COLO668 (cell line): ENCODE results near the gene LARGE2.

Experiments used
- DNase-seq: peaks from one replicate; lab custom pipeline; 2025; ENCODE audit not compliant: unreplicated experiment; lab: John Stamatoyannopoulos, UW

The LARGE2 gene

GRCh38 chr11:45922425-45923082, at the start of gene LARGE2:
Gene LARGE2, plus strand, starts transcription at chr11:45922656. Its CDS starts 227 bp downstream, at chr11:45922883.
- DNase-seq, result peak; percentile 91

- no peak for DNase-seq
These were observed 46.1 kb upstream of the LARGE2 start for GRCh38 chr11:45876401-45876800.

- no peak for DNase-seq
These were observed 45.2 kb upstream of the LARGE2 start for GRCh38 chr11:45877221-45877620.

- no peak for DNase-seq
These were observed 44.6 kb upstream of the LARGE2 start for GRCh38 chr11:45877845-45878244.

- peak; percentile 59 for DNase-seq
These were observed 42.4 kb upstream of the LARGE2 start for GRCh38 chr11:45879803-45880686.

GRCh38 chr11:45880772-45881570, 41.5 kb upstream of the LARGE2 start:
- no peak for DNase-seq

GRCh38 chr11:45881708-45882368, 40.6 kb upstream of the LARGE2 start:
- no peak for DNase-seq

GRCh38 chr11:45884596-45885185, 37.8 kb upstream of the LARGE2 start:
- no peak for DNase-seq

- peak; percentile 91 for DNase-seq
These were observed 37.1 kb upstream of the LARGE2 start, which contains the start of gene MAPK8IP1 for GRCh38 chr11:45885274-45885920. Gene MAPK8IP1, plus strand, starts transcription at chr11:45885651. Its CDS starts 170 bp downstream, at chr11:45885821.

GRCh38 chr11:45885921-45886721, 36.3 kb upstream of the LARGE2 start:
- peak; percentile 71 for DNase-seq

- no peak for DNase-seq
These were observed 35.5 kb upstream of the LARGE2 start for GRCh38 chr11:45886816-45887520.

- no peak for DNase-seq
These were observed 34.9 kb upstream of the LARGE2 start for GRCh38 chr11:45887587-45887986.

GRCh38 chr11:45889555-45889954, 32.9 kb upstream of the LARGE2 start:
- no peak for DNase-seq

- no peak for DNase-seq
These were observed 32.5 kb upstream of the LARGE2 start for GRCh38 chr11:45889966-45890365.

GRCh38 chr11:45890886-45891550, 31.4 kb upstream of the LARGE2 start:
- DNase-seq, result no peak

GRCh38 chr11:45892856-45893255, 29.6 kb upstream of the LARGE2 start:
- DNase-seq, result no peak

GRCh38 chr11:45894555-45895247, 27.8 kb upstream of the LARGE2 start:
- no peak for DNase-seq
